MCF 10A (cell line): ENCODE data around the gene GATA6. TPM values are rescaled to one million over a fixed set of nuclear protein-coding genes. Genes with fewer than 3 reads are reported as not detected.

Experiments used
- BruUV-seq: library from RNA; stranded (reverse); fragments of 400-500 nt; replicated peaks from 2 replicates; lab custom pipeline; 2021; lab: Mats Ljungman, UMichigan
- CTCF ChIA-PET: fragments of 300-600 bp; sonication (Branson Sonifier 250); formaldehyde crosslinking; extraction: SDS; loops from one replicate; lab custom pipeline; 2021; ENCODE audit warnings: antibody characterized with exemption, inconsistent platforms; lab: Yijun Ruan, JAX
- POLR2A ChIA-PET: fragments of 300-600, 350-650 bp; sonication (Branson Sonifier 250); formaldehyde crosslinking; extraction: SDS; loops from one replicate; lab custom pipeline; 2020; ENCODE audit warnings: antibody characterized with exemption, inconsistent platforms; lab: Yijun Ruan, JAX
- DNase-seq: peaks from one replicate; pipeline ENCODE4 v3.0.0-alpha.2; 2018; ENCODE audit not compliant: unreplicated experiment
- H3K27ac Mint-ChIP-seq: one replicate; pipeline ENCODE4 v1.8.0; 2022; ENCODE audit warnings: mild to moderate bottlenecking, low read depth, mixed read lengths; ENCODE audit not compliant: unreplicated experiment
- H3K27me3 Mint-ChIP-seq: one replicate; pipeline ENCODE4 v1.8.0; 2022; ENCODE audit warnings: mixed read lengths; ENCODE audit not compliant: insufficient read depth, unreplicated experiment
- H3K36me3 Mint-ChIP-seq: one replicate; pipeline ENCODE4 v1.8.0; 2022; ENCODE audit warnings: mild to moderate bottlenecking, moderate library complexity, mixed read lengths; ENCODE audit not compliant: insufficient read depth, unreplicated experiment
- H3K4me1 Mint-ChIP-seq: one replicate; pipeline ENCODE4 v1.8.0; 2022; ENCODE audit warnings: mixed read lengths; ENCODE audit not compliant: insufficient read depth, unreplicated experiment
- H3K4me3 Mint-ChIP-seq: one replicate; pipeline ENCODE4 v1.8.0; 2022; ENCODE audit warnings: mild to moderate bottlenecking, moderate library complexity, mixed read lengths; ENCODE audit not compliant: unreplicated experiment
- H3K9me3 Mint-ChIP-seq: one replicate; pipeline ENCODE4 v1.8.0; 2022; ENCODE audit warnings: mixed read lengths; ENCODE audit not compliant: unreplicated experiment
- intact Hi-C: fragments of 100-400 bp; cut with micrococcal nuclease; formaldehyde crosslinking; loops from 2 replicates; pipeline ENCODE4 v1.14.1; 2022
- total RNA-seq: library from RNA; stranded (reverse); gene quantifications from 2 replicates; pipeline ENCODE4 v1.2.3, GENCODE V29; 2022
- TF ChIP-seq, protein P1 (sequence below): fragments of 200-600 bp; IDR thresholded peaks from one replicate; pipeline ENCODE4 v1.8.0; 2022; ENCODE audit warnings: antibody characterized with exemption, mild to moderate bottlenecking; ENCODE audit not compliant: unreplicated experiment

The GATA6 gene
- total RNA-seq, 1 experiment from 2014 or later, result 6.7 TPM

GRCh38 chr18:22228976-22229375 lies 59.6 kb downstream of the GATA6 start:
- BruUV-seq, result no TSS peak
- H3K4me1 Mint-ChIP-seq, result peaks cover 11% of the 10 kb centered on the region
- no peak for DNase-seq
- ChIA-PET POLR2A (no interaction called here), CTCF (interaction anchor here (0.9 kb wide), 1 partner anchor 9 kb away, joined by 3 read pairs; no protein-coding TSS in a partner anchor)
- H3K36me3 Mint-ChIP-seq, result no peaks in the 10 kb centered on the region
- TF ChIP-seq, protein P1, sequence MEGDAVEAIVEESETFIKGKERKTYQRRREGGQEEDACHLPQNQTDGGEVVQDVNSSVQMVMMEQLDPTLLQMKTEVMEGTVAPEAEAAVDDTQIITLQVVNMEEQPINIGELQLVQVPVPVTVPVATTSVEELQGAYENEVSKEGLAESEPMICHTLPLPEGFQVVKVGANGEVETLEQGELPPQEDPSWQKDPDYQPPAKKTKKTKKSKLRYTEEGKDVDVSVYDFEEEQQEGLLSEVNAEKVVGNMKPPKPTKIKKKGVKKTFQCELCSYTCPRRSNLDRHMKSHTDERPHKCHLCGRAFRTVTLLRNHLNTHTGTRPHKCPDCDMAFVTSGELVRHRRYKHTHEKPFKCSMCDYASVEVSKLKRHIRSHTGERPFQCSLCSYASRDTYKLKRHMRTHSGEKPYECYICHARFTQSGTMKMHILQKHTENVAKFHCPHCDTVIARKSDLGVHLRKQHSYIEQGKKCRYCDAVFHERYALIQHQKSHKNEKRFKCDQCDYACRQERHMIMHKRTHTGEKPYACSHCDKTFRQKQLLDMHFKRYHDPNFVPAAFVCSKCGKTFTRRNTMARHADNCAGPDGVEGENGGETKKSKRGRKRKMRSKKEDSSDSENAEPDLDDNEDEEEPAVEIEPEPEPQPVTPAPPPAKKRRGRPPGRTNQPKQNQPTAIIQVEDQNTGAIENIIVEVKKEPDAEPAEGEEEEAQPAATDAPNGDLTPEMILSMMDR, result no peak
- no peaks in the 10 kb centered on the region for H3K27me3 Mint-ChIP-seq
- H3K27ac Mint-ChIP-seq, result no peak overlapping the region
- intact Hi-C loops, result loop anchor here (10.0 kb wide), 1 partner anchor 56 kb away; no protein-coding TSS in a partner anchor
- H3K4me3 Mint-ChIP-seq, result no peak overlapping the region
- H3K9me3 Mint-ChIP-seq, result no peaks in the 10 kb centered on the region

- intact Hi-C loops, result loop anchor here (10.0 kb wide), 1 partner anchor 55 kb away; no protein-coding TSS in a partner anchor
Observed at GRCh38 chr18:22229456-22230124, 60.2 kb downstream of the GATA6 start.

GRCh38 chr18:22230471-22230945 lies 61.1 kb downstream of the GATA6 start:
- Mint-ChIP-seq H3K36me3 (no peaks in the 10 kb centered on the region), H3K27me3 (no peaks in the 10 kb centered on the region), H3K27ac (no peak overlapping the region), H3K4me3 (no peak overlapping the region), H3K9me3 (no peaks in the 10 kb centered on the region), H3K4me1 (peaks cover 6% of the 10 kb centered on the region)
- POLR2A ChIA-PET, result interaction anchor here (0.6 kb wide), 1 partner anchor 39 kb away, joined by 4 read pairs; no protein-coding TSS in a partner anchor
- CTCF ChIA-PET, result no interaction called here
- intact Hi-C loops, result no loop called here
- TF ChIP-seq, protein P1, result no peak
- peak; percentile 34 for DNase-seq
- no TSS peak for BruUV-seq

More at GRCh38 chr18:22229456-22230124, 60.2 kb downstream of the GATA6 start:
- peaks cover 6% of the 10 kb centered on the region for H3K4me1 Mint-ChIP-seq
- no peak overlapping the region for H3K27ac Mint-ChIP-seq
- POLR2A ChIA-PET, result no interaction called here
- no TSS peak for BruUV-seq
- H3K27me3 Mint-ChIP-seq, result no peaks in the 10 kb centered on the region
- no peaks in the 10 kb centered on the region for H3K36me3 Mint-ChIP-seq
- H3K4me3 Mint-ChIP-seq, result no peak overlapping the region
- CTCF ChIA-PET, result no interaction called here
- DNase-seq, result no peak
- TF ChIP-seq, protein P1, result no peak
- no peaks in the 10 kb centered on the region for H3K9me3 Mint-ChIP-seq

- no peaks in the 10 kb centered on the region for H3K36me3 Mint-ChIP-seq
- intact Hi-C loops, result no loop called here
- H3K27ac Mint-ChIP-seq, result no peak overlapping the region
- TF ChIP-seq, protein P1, result no peak
- H3K27me3 Mint-ChIP-seq, result peaks cover 11% of the 10 kb centered on the region
- no peak for DNase-seq
- ChIA-PET CTCF (interaction anchor here (0.6 kb wide), 1 partner anchor 118 kb away, joined by 3 read pairs; no protein-coding TSS in a partner anchor), POLR2A (interaction anchor here (1.0 kb wide), 1 partner anchor 10 kb away, joined by 3 read pairs; no protein-coding TSS in a partner anchor)
- H3K4me1 Mint-ChIP-seq, result no peaks in the 10 kb centered on the region
- H3K4me3 Mint-ChIP-seq, result no peak overlapping the region
- BruUV-seq, result no TSS peak
- H3K9me3 Mint-ChIP-seq, result peaks cover 5% of the 10 kb centered on the region
Observed at GRCh38 chr18:22233266-22233665, 63.9 kb downstream of the GATA6 start.
